GM23248 (cell line): ENCODE results near the gene DYNLRB1. TPM values are rescaled to one million over a fixed set of nuclear protein-coding genes. Genes with fewer than 3 reads are reported as not detected.

Source experiments
- DNase-seq: peaks from one replicate; pipeline ENCODE4 v3.0.0-alpha.2; 2015
- H2AFZ ChIP-seq: fragments of 200-600 bp; sonication (generic); 2 replicates; pipeline ENCODE4 v1.6.1; 2016; ENCODE audit warnings: antibody characterized with exemption
- H3F3A ChIP-seq: fragments of 200-600 bp; sonication (generic); 2 replicates; pipeline ENCODE4 v1.6.1; 2016; ENCODE audit warnings: mild to moderate bottlenecking, antibody characterized with exemption, mixed run types; ENCODE audit not compliant: insufficient read depth
- H3K27ac ChIP-seq: fragments of 200-600 bp; sonication (generic); 2 replicates; pipeline ENCODE4 v1.5.1; 2016; ENCODE audit warnings: mild to moderate bottlenecking
- H3K27me3 ChIP-seq: fragments of 200-600 bp; sonication (generic); replicated peaks from 2 replicates; pipeline ENCODE4 v1.6.1; 2016; ENCODE audit warnings: mild to moderate bottlenecking; ENCODE audit not compliant: insufficient read depth
- H3K36me3 ChIP-seq: fragments of 200-600 bp; sonication (generic); 2 replicates; pipeline ENCODE4 v1.6.1; 2016; ENCODE audit warnings: low read depth, mild to moderate bottlenecking
- H3K4me1 ChIP-seq: fragments of 200-600 bp; sonication (generic); 2 replicates; pipeline ENCODE4 v1.6.1; 2016; ENCODE audit warnings: mild to moderate bottlenecking; ENCODE audit not compliant: insufficient read depth
- H3K4me2 ChIP-seq: fragments of 200-600 bp; sonication (generic); one replicate; pipeline ENCODE4 v1.6.1; 2016; ENCODE audit warnings: mild to moderate bottlenecking; ENCODE audit not compliant: unreplicated experiment
- H3K4me3 ChIP-seq: fragments of 200-600 bp; sonication (generic); 2 replicates; pipeline ENCODE4 v1.5.1; 2016; ENCODE audit warnings: mild to moderate bottlenecking
- H3K79me2 ChIP-seq: fragments of 200-600 bp; sonication (generic); 2 replicates; pipeline ENCODE4 v1.6.1; 2016; ENCODE audit warnings: mild to moderate bottlenecking; ENCODE audit not compliant: insufficient read depth
- H3K9ac ChIP-seq: fragments of 200-600 bp; sonication (generic); 2 replicates; pipeline ENCODE4 v1.6.1; 2016; ENCODE audit warnings: mild to moderate bottlenecking
- H3K9me2 ChIP-seq: fragments of 200-600 bp; sonication (generic); 2 replicates; pipeline ENCODE4 v1.6.1; 2016; ENCODE audit warnings: mixed run types, mild to moderate bottlenecking, moderate library complexity; ENCODE audit not compliant: insufficient read depth
- H3K9me3 ChIP-seq: fragments of 200-600 bp; sonication (generic); one replicate; pipeline ENCODE4 v1.6.1; 2017; ENCODE audit warnings: low read depth
- H4K20me1 ChIP-seq: fragments of 200-600 bp; sonication (generic); 2 replicates; pipeline ENCODE4 v1.6.0; 2016; ENCODE audit not compliant: insufficient read depth
- EZH2 ChIP-seq: fragments of 200-600 bp; sonication (generic); IDR thresholded peaks from 2 replicates; pipeline ENCODE4 v1.6.1; 2018; ENCODE audit warnings: antibody characterized with exemption, mild to moderate bottlenecking; ENCODE audit not compliant: insufficient read depth, poor library complexity, severe bottlenecking
- EZH2phosphoT487 ChIP-seq: fragments of 200-600 bp; sonication (generic); IDR thresholded peaks from 2 replicates; pipeline ENCODE4 v1.6.1; 2018; ENCODE audit warnings: antibody characterized with exemption, moderate library complexity, mild to moderate bottlenecking, low read depth; ENCODE audit not compliant: insufficient read depth
- WGBS, 2 experiments: methylation state at CpG; one replicate each; pipeline ENCODE4 v1.1.6; 2015 to 2017; ENCODE audit warnings: low lambda C conversion rate in 2 of 2, low coverage in 1 of 2; ENCODE audit errors: missing lambda C conversion rate in 2 of 2; 5-methylcytosine and 5-hydroxymethylcytosine counted together
- in situ Hi-C: fragments of 300-500 bp; cut with MboI; formaldehyde crosslinking; loops from 2 replicates; pipeline ENCODE4 v1.15.0; 2020
- polyA plus RNA-seq: library from polyadenylated mRNA; unstranded; fragments of >200 nt; fragmentation: Nextera tagmentation; extraction: Ambion mirVana; gene quantifications from 2 replicates; pipeline ENCODE4 v1.2.1, GENCODE V29; 2016
- total RNA-seq: library from RNA; depleted of rRNA; stranded (reverse); fragments of >200 nt; shearing (Covaris generic); gene quantifications from 2 replicates; pipeline ENCODE4 v1.2.3, GENCODE V29; 2014

The DYNLRB1 gene
- total and polyA plus RNA-seq, 2 experiments from 2014 or later = 100 to 279 TPM

GRCh38 chr20:34541917-34542316 lies 25.7 kb downstream of the DYNLRB1 start:
- Histone ChIP-seq H3K4me3 (no peak overlapping the region), H4K20me1 (no peaks in the 10 kb centered on the region), H3K27ac (no peak overlapping the region), H3K9me2 (no peaks in the 10 kb centered on the region), H3K36me3 (peaks cover 21% of the 10 kb centered on the region), H3K9me3 (no peaks in the 10 kb centered on the region), H3K79me2 (no peaks in the 10 kb centered on the region), H3K27me3 (no peaks in the 10 kb centered on the region), H3F3A (peaks cover 13% of the 10 kb centered on the region; the same call in 1 of the 2 replicates), H3K4me2 (no peak overlapping the region), H2AFZ (no peak overlapping the region), H3K4me1 (peaks cover 4% of the 10 kb centered on the region; the same call in 1 of the 2 replicates), H3K9ac (no peak overlapping the region)
- in situ Hi-C loops = no loop called here
- DNase-seq = no peak
- 79 to 86% methylated on average over 16 of the region's 16 CpGs for WGBS, 2 experiments
- TF ChIP-seq EZH2phosphoT487 = no peak
- no peak for TF ChIP-seq EZH2

DNA sequence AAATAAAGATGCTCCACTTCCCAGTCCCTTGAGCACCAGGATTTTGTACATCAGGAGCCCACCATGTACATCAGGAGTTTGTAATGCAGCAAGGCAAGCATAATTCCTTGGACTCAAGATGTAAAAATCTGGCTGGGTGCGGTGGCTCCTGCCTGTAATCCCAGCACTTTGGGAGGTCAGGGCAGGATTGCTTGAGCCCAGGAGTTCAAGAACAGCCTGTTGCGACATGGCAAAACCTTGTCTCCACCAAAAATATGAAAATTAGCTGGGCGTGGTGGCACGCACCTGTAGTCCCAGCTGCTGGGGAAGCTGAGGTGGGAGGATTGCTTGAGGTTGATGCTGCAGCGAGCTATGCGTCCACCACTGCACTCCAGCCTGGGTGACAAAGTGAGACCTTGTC lies 26.2 kb downstream of the DYNLRB1 start:
- no peaks in the 10 kb centered on the region for H3K9me2 ChIP-seq
- H2AFZ ChIP-seq = no peak overlapping the region
- no peak overlapping the region for H3K4me2 ChIP-seq
- H3K9ac ChIP-seq = no peak overlapping the region
- peaks cover 21% of the 10 kb centered on the region for H3K36me3 ChIP-seq
- H3F3A ChIP-seq = peaks cover 13% of the 10 kb centered on the region; the same call in 1 of the 2 replicates
- H3K4me1 ChIP-seq = peaks cover 4% of the 10 kb centered on the region; the same call in 1 of the 2 replicates
- H3K79me2 ChIP-seq = no peaks in the 10 kb centered on the region
- no peak overlapping the region for H3K4me3 ChIP-seq
- no peaks in the 10 kb centered on the region for H3K27me3 ChIP-seq
- in situ Hi-C loops = no loop called here
- H3K27ac ChIP-seq = no peak overlapping the region
- TF ChIP-seq EZH2phosphoT487 = no peak
- TF ChIP-seq EZH2 = no peak
- H3K9me3 ChIP-seq = no peaks in the 10 kb centered on the region
- 91 to 96% methylated on average over 6 of the region's 6 CpGs for WGBS, 2 experiments
- no peaks in the 10 kb centered on the region for H4K20me1 ChIP-seq
- no peak for DNase-seq

- no peak overlapping the region for H3K4me3 ChIP-seq
- in situ Hi-C loops = no loop called here
- H3K27ac ChIP-seq = no peak overlapping the region
- H3K9me2 ChIP-seq = no peaks in the 10 kb centered on the region
- no peak overlapping the region for H2AFZ ChIP-seq
- H3K9ac ChIP-seq = no peak overlapping the region
- peaks cover 10% of the 10 kb centered on the region; the same call in 1 of the 2 replicates for H3F3A ChIP-seq
- H3K36me3 ChIP-seq = peaks cover 21% of the 10 kb centered on the region
- TF ChIP-seq EZH2phosphoT487 = no peak
- no peak for TF ChIP-seq EZH2
- H3K4me1 ChIP-seq = no peaks in the 10 kb centered on the region
- 75 to 76% methylated on average over 12 of the region's 12 CpGs for WGBS, 2 experiments
- no peaks in the 10 kb centered on the region for H3K79me2 ChIP-seq
- H3K27me3 ChIP-seq = no peaks in the 10 kb centered on the region
- no peaks in the 10 kb centered on the region for H4K20me1 ChIP-seq
- no peak for DNase-seq
- H3K9me3 ChIP-seq = no peaks in the 10 kb centered on the region
- H3K4me2 ChIP-seq = no peak overlapping the region
Observed at GRCh38 chr20:34543463-34544056, 27.3 kb downstream of the DYNLRB1 start.

DNA sequence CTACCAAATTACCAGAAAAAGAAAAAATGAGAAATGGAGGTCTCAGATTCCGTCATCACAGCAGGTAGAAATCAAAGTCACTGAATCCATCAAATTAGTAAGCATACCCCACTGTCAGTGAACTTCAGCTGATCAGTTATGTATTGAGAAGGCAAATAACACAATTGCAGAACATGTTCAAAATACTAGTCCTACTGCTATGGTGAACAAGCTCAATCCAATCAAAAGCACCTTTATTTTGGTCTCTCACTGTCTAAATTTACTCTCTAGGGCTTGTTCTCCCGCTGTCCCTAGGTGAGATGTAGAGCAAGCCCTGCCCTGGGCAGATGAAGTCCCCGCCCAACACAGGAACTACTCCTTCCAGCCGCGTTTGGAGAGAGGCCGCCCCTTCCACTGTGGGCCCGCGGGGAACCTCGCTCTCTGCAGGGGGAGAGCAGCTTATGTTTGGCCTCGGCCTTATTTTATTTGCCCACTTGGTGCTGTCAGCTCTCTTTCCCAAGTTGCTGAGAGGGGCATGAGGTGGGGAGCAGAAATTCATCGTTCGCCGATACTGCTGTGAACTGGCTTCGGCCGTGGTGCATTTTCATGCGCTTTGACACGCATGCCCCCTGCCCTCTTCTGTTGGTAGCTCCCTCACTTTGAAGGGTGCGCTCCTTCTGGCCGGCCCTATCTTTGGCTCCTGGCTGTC lies 28.0 kb downstream of the DYNLRB1 start:
- peaks cover 10% of the 10 kb centered on the region; the same call in 1 of the 2 replicates for H3F3A ChIP-seq
- H3K4me1 ChIP-seq = no peaks in the 10 kb centered on the region
- WGBS, 2 experiments = 47 to 52% methylated on average over 19 of the region's 19 CpGs
- no peaks in the 10 kb centered on the region for H3K9me3 ChIP-seq
- H3K79me2 ChIP-seq = no peaks in the 10 kb centered on the region
- in situ Hi-C loops = no loop called here
- H4K20me1 ChIP-seq = no peaks in the 10 kb centered on the region
- no peak overlapping the region for H3K9ac ChIP-seq
- DNase-seq = no peak
- no peaks in the 10 kb centered on the region for H3K9me2 ChIP-seq
- TF ChIP-seq EZH2 (no peak), EZH2phosphoT487 (no peak)
- H3K36me3 ChIP-seq = peaks cover 16% of the 10 kb centered on the region
- H3K27me3 ChIP-seq = no peaks in the 10 kb centered on the region
- H3K4me3 ChIP-seq = no peak overlapping the region
- no peak overlapping the region for H3K4me2 ChIP-seq
- H2AFZ ChIP-seq = no peak overlapping the region
- H3K27ac ChIP-seq = no peak overlapping the region
